ENCODE data around the gene EBF3. TPM values are rescaled to one million over a fixed set of nuclear protein-coding genes. Genes with fewer than 3 reads are reported as not detected.

The EBF3 gene
- total and polyA plus RNA-seq, 4 experiments from 2014 or later, result not detected

- no peaks in the 10 kb centered on the region for H3K4me1 Mint-ChIP-seq
- intact Hi-C loops (cut with micrococcal nuclease), result no loop called here
Measured at GRCh38 chr10:129900825-129901224, 63.2 kb downstream of the EBF3 start.

GRCh38 chr10:129899276-129900130 is 64.6 kb downstream of the EBF3 start:
- H3K27me3 Mint-ChIP-seq, result peaks cover 7 to 16% of the 10 kb centered on the region in 2 donors

More at GRCh38 chr10:129900825-129901224, 63.2 kb downstream of the EBF3 start:
- no peaks in the 10 kb centered on the region for H3K36me3 ChIP-seq (ENCODE audit: insufficient read depth, low read length)
- H3K27ac ChIP-seq (ENCODE audit: low read depth, low read length), result no peak overlapping the region
- no peak overlapping the region for H3K4me3 Mint-ChIP-seq
- H3K4me3 ChIP-seq (ENCODE audit: low read length in 2 of 2), result no peak overlapping the region
- H3K4me1 ChIP-seq (ENCODE audit: insufficient read depth, low read length), result no peaks in the 10 kb centered on the region
- no peaks in the 10 kb centered on the region for H3K9me3 Mint-ChIP-seq
- no peaks in the 10 kb centered on the region for H3K27me3 ChIP-seq (ENCODE audit: insufficient read depth, low read length)
- no peak for DNase-seq
- H3K9me3 ChIP-seq (ENCODE audit: control insufficient read depth in 1 of 2, low read length in 2 of 2), result no peaks in the 10 kb centered on the region
- peaks cover 7 to 16% of the 10 kb centered on the region in 2 donors for H3K27me3 Mint-ChIP-seq
- CTCF ChIA-PET (ENCODE audit: partially characterized antibody), result no interaction called here
- POLR2A ChIA-PET (ENCODE audit: partially characterized antibody), result no interaction called here
- no peaks in the 10 kb centered on the region for H3K36me3 Mint-ChIP-seq
- no peak overlapping the region for H3K27ac Mint-ChIP-seq

GRCh38 chr10:129898706-129899268 is 65.3 kb downstream of the EBF3 start:
- no peaks in the 10 kb centered on the region for H3K4me1 ChIP-seq (ENCODE audit: insufficient read depth, low read length)
- H3K36me3 ChIP-seq (ENCODE audit: insufficient read depth, low read length), result no peaks in the 10 kb centered on the region
- CTCF ChIA-PET (ENCODE audit: partially characterized antibody), result no interaction called here
- Mint-ChIP-seq H3K27ac (no peak overlapping the region), H3K27me3 (peaks cover 7 to 14% of the 10 kb centered on the region in 2 donors), H3K36me3 (no peaks in the 10 kb centered on the region), H3K4me1 (no peaks in the 10 kb centered on the region), H3K9me3 (no peaks in the 10 kb centered on the region), H3K4me3 (no peak overlapping the region)
- DNase-seq, result no peak
- H3K27me3 ChIP-seq (ENCODE audit: insufficient read depth, low read length), result no peaks in the 10 kb centered on the region
- no peaks in the 10 kb centered on the region for H3K9me3 ChIP-seq (ENCODE audit: control insufficient read depth in 1 of 2, low read length in 2 of 2)
- intact Hi-C loops (cut with micrococcal nuclease), result no loop called here
- no peak overlapping the region for H3K4me3 ChIP-seq (ENCODE audit: low read length in 2 of 2)
- POLR2A ChIA-PET (ENCODE audit: partially characterized antibody), result no interaction called here
- H3K27ac ChIP-seq (ENCODE audit: low read depth, low read length), result no peak overlapping the region

More at GRCh38 chr10:129899276-129900130, 64.6 kb downstream of the EBF3 start:
- no peaks in the 10 kb centered on the region for H3K36me3 Mint-ChIP-seq
- H3K4me1 ChIP-seq (ENCODE audit: insufficient read depth, low read length), result no peaks in the 10 kb centered on the region
- H3K27me3 ChIP-seq (ENCODE audit: insufficient read depth, low read length), result no peaks in the 10 kb centered on the region
- H3K27ac Mint-ChIP-seq, result no peak overlapping the region
- H3K4me1 Mint-ChIP-seq, result no peaks in the 10 kb centered on the region
- H3K4me3 ChIP-seq (ENCODE audit: low read length in 2 of 2), result no peak overlapping the region
- H3K36me3 ChIP-seq (ENCODE audit: insufficient read depth, low read length), result no peaks in the 10 kb centered on the region
- no peaks in the 10 kb centered on the region for H3K9me3 ChIP-seq (ENCODE audit: control insufficient read depth in 1 of 2, low read length in 2 of 2)
- H3K4me3 Mint-ChIP-seq, result no peak overlapping the region
- intact Hi-C loops (cut with micrococcal nuclease), result no loop called here
- ChIA-PET CTCF (ENCODE audit: partially characterized antibody) (interaction anchor here (0.7 kb wide), 1 partner anchor 224 kb away, joined by 5 read pairs; no protein-coding TSS in a partner anchor), POLR2A (ENCODE audit: partially characterized antibody) (no interaction called here)
- no peaks in the 10 kb centered on the region for H3K9me3 Mint-ChIP-seq
- no peak overlapping the region for H3K27ac ChIP-seq (ENCODE audit: low read depth, low read length)
- no peak for DNase-seq

- ChIA-PET POLR2A (ENCODE audit: partially characterized antibody) (no interaction called here), CTCF (ENCODE audit: partially characterized antibody) (no interaction called here)
- peaks cover 7 to 14% of the 10 kb centered on the region in 2 donors for H3K27me3 Mint-ChIP-seq
- no peaks in the 10 kb centered on the region for H3K9me3 Mint-ChIP-seq
- H3K4me1 Mint-ChIP-seq, result no peaks in the 10 kb centered on the region
- H3K4me1 ChIP-seq (ENCODE audit: insufficient read depth, low read length), result no peaks in the 10 kb centered on the region
- intact Hi-C loops (cut with micrococcal nuclease), result no loop called here
- H3K4me3 Mint-ChIP-seq, result no peak overlapping the region
- no peak for DNase-seq
- H3K4me3 ChIP-seq (ENCODE audit: low read length in 2 of 2), result no peak overlapping the region
- H3K27ac ChIP-seq (ENCODE audit: low read depth, low read length), result no peak overlapping the region
- no peaks in the 10 kb centered on the region for H3K9me3 ChIP-seq (ENCODE audit: control insufficient read depth in 1 of 2, low read length in 2 of 2)
- H3K36me3 ChIP-seq (ENCODE audit: insufficient read depth, low read length), result no peaks in the 10 kb centered on the region
- H3K27me3 ChIP-seq (ENCODE audit: insufficient read depth, low read length), result no peaks in the 10 kb centered on the region
- H3K27ac Mint-ChIP-seq, result no peak overlapping the region
- H3K36me3 Mint-ChIP-seq, result no peaks in the 10 kb centered on the region
Measured at GRCh38 chr10:129897871-129898626, 66.0 kb downstream of the EBF3 start.

- peaks cover 5 to 14% of the 10 kb centered on the region in 2 donors for H3K27me3 Mint-ChIP-seq
- H3K4me1 ChIP-seq (ENCODE audit: insufficient read depth, low read length), result no peaks in the 10 kb centered on the region
- no peak overlapping the region for H3K4me3 ChIP-seq (ENCODE audit: low read length in 2 of 2)
- H3K4me3 Mint-ChIP-seq, result no peak overlapping the region
- no peaks in the 10 kb centered on the region for H3K9me3 Mint-ChIP-seq
- ChIA-PET POLR2A (ENCODE audit: partially characterized antibody) (no interaction called here), CTCF (ENCODE audit: partially characterized antibody) (no interaction called here)
- no peak for DNase-seq
- no peaks in the 10 kb centered on the region for H3K36me3 Mint-ChIP-seq
- no peaks in the 10 kb centered on the region for H3K9me3 ChIP-seq (ENCODE audit: control insufficient read depth in 1 of 2, low read length in 2 of 2)
- H3K27ac Mint-ChIP-seq, result no peak overlapping the region
- no peaks in the 10 kb centered on the region for H3K4me1 Mint-ChIP-seq
- H3K27ac ChIP-seq (ENCODE audit: low read depth, low read length), result no peak overlapping the region
- H3K36me3 ChIP-seq (ENCODE audit: insufficient read depth, low read length), result no peaks in the 10 kb centered on the region
- intact Hi-C loops (cut with micrococcal nuclease), result no loop called here
- H3K27me3 ChIP-seq (ENCODE audit: insufficient read depth, low read length), result no peaks in the 10 kb centered on the region
Measured at GRCh38 chr10:129896860-129897200, 67.2 kb downstream of the EBF3 start.

- ChIA-PET CTCF (ENCODE audit: partially characterized antibody) (interaction anchor here (1.8 kb wide), 1 partner anchor 11 kb away, joined by 7 read pairs; no protein-coding TSS in a partner anchor), POLR2A (ENCODE audit: partially characterized antibody) (no interaction called here)
- no peaks in the 10 kb centered on the region for H3K4me1 ChIP-seq (ENCODE audit: insufficient read depth, low read length)
- no peak overlapping the region for H3K4me3 ChIP-seq (ENCODE audit: low read length in 2 of 2)
- Mint-ChIP-seq H3K9me3 (no peaks in the 10 kb centered on the region), H3K27me3 (peaks cover 5 to 14% of the 10 kb centered on the region in 2 donors), H3K4me3 (no peak overlapping the region), H3K27ac (no peak overlapping the region), H3K4me1 (no peaks in the 10 kb centered on the region), H3K36me3 (no peaks in the 10 kb centered on the region)
- intact Hi-C loops (cut with micrococcal nuclease), result no loop called here
- H3K9me3 ChIP-seq (ENCODE audit: control insufficient read depth in 1 of 2, low read length in 2 of 2), result no peaks in the 10 kb centered on the region
- H3K27me3 ChIP-seq (ENCODE audit: insufficient read depth, low read length), result no peaks in the 10 kb centered on the region
- no peak overlapping the region for H3K27ac ChIP-seq (ENCODE audit: low read depth, low read length)
- DNase-seq, result no peak
- no peaks in the 10 kb centered on the region for H3K36me3 ChIP-seq (ENCODE audit: insufficient read depth, low read length)
Measured at GRCh38 chr10:129896136-129896859, 67.8 kb downstream of the EBF3 start.

GRCh38 chr10:129895811-129896135 is 68.3 kb downstream of the EBF3 start:
- Mint-ChIP-seq H3K27ac (no peak overlapping the region), H3K4me3 (no peak overlapping the region), H3K36me3 (no peaks in the 10 kb centered on the region), H3K27me3 (peaks cover 5 to 14% of the 10 kb centered on the region in 2 donors), H3K9me3 (no peaks in the 10 kb centered on the region), H3K4me1 (no peaks in the 10 kb centered on the region)
- H3K36me3 ChIP-seq (ENCODE audit: insufficient read depth, low read length), result no peaks in the 10 kb centered on the region
- H3K4me1 ChIP-seq (ENCODE audit: insufficient read depth, low read length), result no peaks in the 10 kb centered on the region
- no peaks in the 10 kb centered on the region for H3K27me3 ChIP-seq (ENCODE audit: insufficient read depth, low read length)
- ChIA-PET CTCF (ENCODE audit: partially characterized antibody) (interaction anchor here (1.8 kb wide), 1 partner anchor 11 kb away, joined by 7 read pairs; no protein-coding TSS in a partner anchor), POLR2A (ENCODE audit: partially characterized antibody) (no interaction called here)
- no peak overlapping the region for H3K27ac ChIP-seq (ENCODE audit: low read depth, low read length)
- H3K4me3 ChIP-seq (ENCODE audit: low read length in 2 of 2), result no peak overlapping the region
- no peak for DNase-seq
- intact Hi-C loops (cut with micrococcal nuclease), result no loop called here
- no peaks in the 10 kb centered on the region for H3K9me3 ChIP-seq (ENCODE audit: control insufficient read depth in 1 of 2, low read length in 2 of 2)
